ENCODE data around the gene PERM1. TPM values are rescaled to one million over a fixed set of nuclear protein-coding genes. Genes with fewer than 3 reads are reported as not detected.
"Not testable (repeated sequence)": the region's sequence is repeated elsewhere in the genome, so short reads cannot be mapped to it uniquely, and the experiment has no call there.

The PERM1 gene
- total RNA-seq, 1 experiment from 2014 or later, result not detected

- no peak for DNase-seq
- no TSS peak for BruUV-seq (replicated peaks)
- peaks cover 17% of the 10 kb centered on the region for H3K36me3 Mint-ChIP-seq (ENCODE audit: insufficient read depth, unreplicated experiment)
Observed at GRCh38 chr1:950881-951280, 31.0 kb downstream of the PERM1 start.

GRCh38 chr1:950268-950667 lies 31.6 kb downstream of the PERM1 start:
- H3K27ac Mint-ChIP-seq (ENCODE audit: unreplicated experiment), result no peak overlapping the region
- H3K4me1 Mint-ChIP-seq (ENCODE audit: low read depth, unreplicated experiment), result no peaks in the 10 kb centered on the region
- peaks cover 22% of the 10 kb centered on the region for H3K36me3 Mint-ChIP-seq (ENCODE audit: insufficient read depth, unreplicated experiment)
- no peaks in the 10 kb centered on the region for H3K9me3 Mint-ChIP-seq (ENCODE audit: low read depth, unreplicated experiment)
- no peak for DNase-seq
- intact Hi-C loops (cut with micrococcal nuclease; ENCODE audit: unreplicated experiment), result no loop called here
- H3K4me3 Mint-ChIP-seq (ENCODE audit: low read depth, unreplicated experiment), result no peak overlapping the region
- no TSS peak for BruUV-seq (replicated peaks)
- CTCF ChIA-PET, result no interaction called here
- H3K27me3 Mint-ChIP-seq (ENCODE audit: unreplicated experiment), result no peaks in the 10 kb centered on the region
- TF ChIP-seq CTCF (IDR thresholded peaks at IDR 0.05; ENCODE audit: unreplicated experiment), result no peak

More at GRCh38 chr1:950881-951280, 31.0 kb downstream of the PERM1 start:
- intact Hi-C loops (cut with micrococcal nuclease; ENCODE audit: unreplicated experiment), result no loop called here
- CTCF ChIA-PET, result no interaction called here
- Mint-ChIP-seq H3K9me3 (ENCODE audit: low read depth, unreplicated experiment) (no peaks in the 10 kb centered on the region), H3K27ac (ENCODE audit: unreplicated experiment) (no peak overlapping the region), H3K27me3 (ENCODE audit: unreplicated experiment) (no peaks in the 10 kb centered on the region), H3K4me1 (ENCODE audit: low read depth, unreplicated experiment) (no peaks in the 10 kb centered on the region), H3K4me3 (ENCODE audit: low read depth, unreplicated experiment) (no peak overlapping the region)
- TF ChIP-seq CTCF (IDR thresholded peaks at IDR 0.05; ENCODE audit: unreplicated experiment), result no peak

- CTCF ChIA-PET, result no interaction called here
- no TSS peak for BruUV-seq (replicated peaks)
Observed at GRCh38 chr1:947958-948357, 33.9 kb downstream of the PERM1 start.

GRCh38 chr1:946811-947210 lies 35.1 kb downstream of the PERM1 start:
- CTCF ChIA-PET; H3K4me1 Mint-ChIP-seq (ENCODE audit: low read depth, unreplicated experiment); intact Hi-C loops (cut with micrococcal nuclease; ENCODE audit: unreplicated experiment); H3K4me3 Mint-ChIP-seq (ENCODE audit: low read depth, unreplicated experiment); DNase-seq; H3K9me3 Mint-ChIP-seq (ENCODE audit: low read depth, unreplicated experiment); H3K27me3 Mint-ChIP-seq (ENCODE audit: unreplicated experiment); H3K27ac Mint-ChIP-seq (ENCODE audit: unreplicated experiment); BruUV-seq (replicated peaks): not testable (repeated sequence)
- H3K36me3 Mint-ChIP-seq (ENCODE audit: insufficient read depth, unreplicated experiment), result peaks cover 35% of the 10 kb centered on the region

More at GRCh38 chr1:947958-948357, 33.9 kb downstream of the PERM1 start:
- H3K4me1 Mint-ChIP-seq (ENCODE audit: low read depth, unreplicated experiment), result no peaks in the 10 kb centered on the region
- intact Hi-C loops (cut with micrococcal nuclease; ENCODE audit: unreplicated experiment), result no loop called here
- no peaks in the 10 kb centered on the region for H3K9me3 Mint-ChIP-seq (ENCODE audit: low read depth, unreplicated experiment)
- TF ChIP-seq CTCF (IDR thresholded peaks at IDR 0.05; ENCODE audit: unreplicated experiment), result no peak
- peaks cover 35% of the 10 kb centered on the region for H3K36me3 Mint-ChIP-seq (ENCODE audit: insufficient read depth, unreplicated experiment)
- no peak for DNase-seq
- H3K27me3 Mint-ChIP-seq (ENCODE audit: unreplicated experiment), result no peaks in the 10 kb centered on the region
- H3K4me3 Mint-ChIP-seq (ENCODE audit: low read depth, unreplicated experiment), result no peak overlapping the region
- no peak overlapping the region for H3K27ac Mint-ChIP-seq (ENCODE audit: unreplicated experiment)

- no peak for TF ChIP-seq CTCF (IDR thresholded peaks at IDR 0.05; ENCODE audit: unreplicated experiment)
- intact Hi-C loops (cut with micrococcal nuclease; ENCODE audit: unreplicated experiment), result no loop called here
- Mint-ChIP-seq H3K4me1 (ENCODE audit: low read depth, unreplicated experiment) (no peaks in the 10 kb centered on the region), H3K9me3 (ENCODE audit: low read depth, unreplicated experiment) (no peaks in the 10 kb centered on the region), H3K36me3 (ENCODE audit: insufficient read depth, unreplicated experiment) (peaks cover 31% of the 10 kb centered on the region), H3K4me3 (ENCODE audit: low read depth, unreplicated experiment) (no peak overlapping the region), H3K27ac (ENCODE audit: unreplicated experiment) (no peak overlapping the region), H3K27me3 (ENCODE audit: unreplicated experiment) (peaks cover 7% of the 10 kb centered on the region)
- DNase-seq, result no peak
- BruUV-seq (replicated peaks), result no TSS peak
- CTCF ChIA-PET, result no interaction called here
Observed at GRCh38 chr1:945688-946556, 36.0 kb downstream of the PERM1 start.

Measured in Calu3 (cell line).